Measurements from ENCODE around the gene FBN3. TPM values are rescaled to one million over a fixed set of nuclear protein-coding genes. Genes with fewer than 3 reads are reported as not detected.

FBN3 gene
- not detected in 2 replicates for polyA plus RNA-seq (2011; rRNA removed)
- polyA minus RNA-seq (2011; rRNA and poly(A)+ RNA removed), result not detected in 2 replicates

GRCh38 chr19:8149261-8150094 is at the start of gene FBN3:
Gene FBN3, minus strand, starts transcription at chr19:8149592. Its CDS starts 2,112 bp downstream, at chr19:8147480.
- POLR2A ChIA-PET, result no interaction called here
- Histone ChIP-seq H3K27me3 (ENCODE audit: control insufficient read depth, insufficient read depth, low read length) (peaks cover 35% of the 10 kb centered on the region), H3K4me3 (ENCODE audit: low read depth, low read length) (no peak within 1 kb of the TSS), H3K27ac (ENCODE audit: low read depth, low read length) (no peak within 1 kb of the TSS), H3K9me3 (ENCODE audit: control insufficient read depth, insufficient read depth, low read length) (no peaks in the 10 kb centered on the region)
- TF ChIP-seq, protein P1, sequence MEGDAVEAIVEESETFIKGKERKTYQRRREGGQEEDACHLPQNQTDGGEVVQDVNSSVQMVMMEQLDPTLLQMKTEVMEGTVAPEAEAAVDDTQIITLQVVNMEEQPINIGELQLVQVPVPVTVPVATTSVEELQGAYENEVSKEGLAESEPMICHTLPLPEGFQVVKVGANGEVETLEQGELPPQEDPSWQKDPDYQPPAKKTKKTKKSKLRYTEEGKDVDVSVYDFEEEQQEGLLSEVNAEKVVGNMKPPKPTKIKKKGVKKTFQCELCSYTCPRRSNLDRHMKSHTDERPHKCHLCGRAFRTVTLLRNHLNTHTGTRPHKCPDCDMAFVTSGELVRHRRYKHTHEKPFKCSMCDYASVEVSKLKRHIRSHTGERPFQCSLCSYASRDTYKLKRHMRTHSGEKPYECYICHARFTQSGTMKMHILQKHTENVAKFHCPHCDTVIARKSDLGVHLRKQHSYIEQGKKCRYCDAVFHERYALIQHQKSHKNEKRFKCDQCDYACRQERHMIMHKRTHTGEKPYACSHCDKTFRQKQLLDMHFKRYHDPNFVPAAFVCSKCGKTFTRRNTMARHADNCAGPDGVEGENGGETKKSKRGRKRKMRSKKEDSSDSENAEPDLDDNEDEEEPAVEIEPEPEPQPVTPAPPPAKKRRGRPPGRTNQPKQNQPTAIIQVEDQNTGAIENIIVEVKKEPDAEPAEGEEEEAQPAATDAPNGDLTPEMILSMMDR (IDR thresholded peaks at IDR 0.05; ENCODE audit: low read depth, low read length), result no peak
- no peak for DNase-seq (ENCODE audit: low read depth, low spot score)
- CTCF ChIA-PET, result interaction anchor here (0.6 to 1.0 kb wide), 2 partner anchors 205 to 609 kb away, joined by 3 to 5 read pairs; no protein-coding TSS in a partner anchor

- no peak for DNase-seq (ENCODE audit: low read depth, low spot score)
- ChIA-PET CTCF (no interaction called here), POLR2A (no interaction called here)
- H3K27me3 ChIP-seq (ENCODE audit: control insufficient read depth, insufficient read depth, low read length), result no peaks in the 10 kb centered on the region
- TF ChIP-seq, protein P1 (IDR thresholded peaks at IDR 0.05; ENCODE audit: low read depth, low read length), result no peak
- no peaks in the 10 kb centered on the region for H3K9me3 ChIP-seq (ENCODE audit: control insufficient read depth, insufficient read depth, low read length)
- no peak overlapping the region for H3K27ac ChIP-seq (ENCODE audit: low read depth, low read length)
- H3K4me3 ChIP-seq (ENCODE audit: low read depth, low read length), result no peak overlapping the region
Measured at GRCh38 chr19:8196271-8196927, 47.0 kb upstream of the FBN3 start.

- POLR2A ChIA-PET, result no interaction called here
- no peak for DNase-seq (ENCODE audit: low read depth, low spot score)
- TF ChIP-seq, protein P1 (IDR thresholded peaks at IDR 0.05; ENCODE audit: low read depth, low read length), result no peak
- no peak overlapping the region for H3K4me3 ChIP-seq (ENCODE audit: low read depth, low read length)
- no peak overlapping the region for H3K27ac ChIP-seq (ENCODE audit: low read depth, low read length)
- H3K27me3 ChIP-seq (ENCODE audit: control insufficient read depth, insufficient read depth, low read length), result no peaks in the 10 kb centered on the region
- no peaks in the 10 kb centered on the region for H3K9me3 ChIP-seq (ENCODE audit: control insufficient read depth, insufficient read depth, low read length)
- CTCF ChIA-PET, result interaction anchor here (0.5 to 0.6 kb wide), 2 partner anchors 291 to 386 kb away, joined by 3 read pairs; partner anchors contain the start of gene MAP2K7
Measured at GRCh38 chr19:8194528-8195267, 45.3 kb upstream of the FBN3 start.

DNA sequence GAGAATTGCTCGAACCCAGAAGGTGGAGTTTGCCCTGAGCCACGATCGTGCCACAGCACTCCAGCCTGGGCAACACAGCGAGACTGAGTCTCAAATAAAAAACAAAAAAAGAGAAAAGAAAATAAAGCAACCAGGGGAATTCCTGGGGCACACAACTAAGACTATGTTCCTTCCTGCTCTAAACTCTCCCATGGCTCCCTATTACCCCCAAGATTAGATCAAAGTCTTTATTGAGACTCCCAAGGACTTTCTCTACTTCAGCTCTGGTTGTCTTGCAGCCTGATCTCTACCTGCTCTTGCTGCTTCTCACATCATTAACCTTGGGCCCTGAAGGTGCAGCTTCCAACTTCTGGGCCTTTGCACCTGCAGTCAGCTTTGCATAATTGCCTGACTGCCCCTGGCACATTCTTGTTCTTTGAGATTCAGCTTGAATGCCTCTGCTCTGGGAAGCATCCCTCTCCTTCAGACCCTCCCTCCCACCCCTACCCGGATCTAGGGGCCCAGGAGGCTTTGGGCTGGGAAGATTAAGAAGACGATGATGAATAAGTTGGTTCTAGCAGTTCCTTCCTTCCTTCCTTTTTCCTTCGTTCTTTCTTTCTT is 42.9 kb upstream of the FBN3 start:
- no peaks in the 10 kb centered on the region for H3K9me3 ChIP-seq (ENCODE audit: control insufficient read depth, insufficient read depth, low read length)
- ChIA-PET POLR2A (no interaction called here), CTCF (no interaction called here)
- TF ChIP-seq, protein P1 (IDR thresholded peaks at IDR 0.05; ENCODE audit: low read depth, low read length), result no peak
- no peak overlapping the region for H3K27ac ChIP-seq (ENCODE audit: low read depth, low read length)
- no peak overlapping the region for H3K4me3 ChIP-seq (ENCODE audit: low read depth, low read length)
- H3K27me3 ChIP-seq (ENCODE audit: control insufficient read depth, insufficient read depth, low read length), result no peaks in the 10 kb centered on the region
- DNase-seq (ENCODE audit: low read depth, low spot score), result no peak

All from AG04450 (cell line).